A549 (cell line): Measurements from ENCODE around the gene ABCF3. TPM values are rescaled to one million over a fixed set of nuclear protein-coding genes. Genes with fewer than 3 reads are reported as not detected.

Source experiments
- ATAC-seq, 2 experiments: fragments of 200-7000 bp in 1 of 2; fragments of >200 bp in 1 of 2; cut with Nextera tagmentation in 1 of 2; cut with Tn5 transposase in 1 of 2; 3 replicates each; pipeline versions ENCODE4 v1.8.0 to v1.9.1; 2018 to 2020; ENCODE audit warnings: mild to moderate bottlenecking in 1 of 2, moderate library complexity in 1 of 2
- CTCF ChIA-PET: fragments of 300-600 bp; sonication (Branson Sonifier 250); formaldehyde crosslinking; extraction: SDS; loops from one replicate; lab custom pipeline; 2021; ENCODE audit warnings: antibody characterized with exemption, inconsistent platforms; lab: Yijun Ruan, JAX
- POLR2A ChIA-PET: fragments of 350-600 bp; formaldehyde crosslinking; extraction: SDS; loops from one replicate; lab custom pipeline; 2021; ENCODE audit warnings: antibody characterized with exemption, inconsistent platforms; lab: Yijun Ruan, JAX
- DNase-seq, 2 experiments: peaks; one replicate each; pipeline versions ENCODE4 v3.0.0 to v3.0.0-alpha.2; 2011 to 2016; ENCODE audit warnings: low read depth in 1 of 2, low spot score in 1 of 2
- FAIRE-seq: peaks from 2 replicates; lab custom pipeline; 2011; peaks lifted over from hg19 to GRCh38; lab: Jason Lieb, UNC
- H3K27ac ChIP-seq, 2 experiments: fragments of >200 bp; sonication (Bioruptor Twin); formaldehyde crosslinking; 3 replicates each; pipeline ENCODE4 v1.5.1; 2016 to 2017
- H3K4me1 ChIP-seq: fragments of >200 bp; sonication (Bioruptor Twin); formaldehyde crosslinking; 3 replicates; pipeline ENCODE4 v1.6.1; 2016
- H3K4me2 ChIP-seq: fragments of >200 bp; sonication (Bioruptor Twin); formaldehyde crosslinking; 3 replicates; pipeline ENCODE4 v1.6.1; 2016
- H3K4me3 ChIP-seq: fragments of >200 bp; sonication (Bioruptor Twin); formaldehyde crosslinking; 3 replicates; pipeline ENCODE4 v1.5.1; 2016
- H3K9me3 ChIP-seq: fragments of >200 bp; sonication (Bioruptor Twin); formaldehyde crosslinking; 3 replicates; pipeline ENCODE4 v1.6.1; 2016
- CBX8 ChIP-seq: fragments of 200-600 bp; sonication (generic); IDR thresholded peaks from 2 replicates; pipeline ENCODE4 v1.6.1; 2016
- EP300 ChIP-seq, 2 experiments: fragments of >200 bp; sonication (Bioruptor Twin); formaldehyde crosslinking; IDR thresholded peaks; 2 replicates in 1 of 2; 3 replicates in 1 of 2; pipeline ENCODE4 v1.6.1; 2016 to 2017
- ESRRA ChIP-seq: fragments of 150-350 bp; IDR thresholded peaks from 2 replicates; pipeline ENCODE4 v1.6.1; 2014; ENCODE audit warnings: mild to moderate bottlenecking, low read length, borderline replicate concordance
- FOXS1 ChIP-seq: fragments of 250-450 bp; sonication (Bioruptor Pico); IDR thresholded peaks from 2 replicates; pipeline ENCODE4 v1.5.0; 2020; ENCODE audit warnings: mild to moderate bottlenecking, moderate library complexity
- HOXB5 ChIP-seq: fragments of 250-450 bp; sonication (Bioruptor Pico); IDR thresholded peaks from 2 replicates; pipeline ENCODE4 v1.5.0; 2020; ENCODE audit warnings: mild to moderate bottlenecking, moderate library complexity
- JUN ChIP-seq, 2 experiments: fragments of >200 bp; sonication (Bioruptor Twin); formaldehyde crosslinking; IDR thresholded peaks; 2 replicates in 1 of 2; 3 replicates in 1 of 2; pipeline ENCODE4 v1.6.1; 2016 to 2017
- KDM1A ChIP-seq: fragments of 200-600 bp; sonication (generic); IDR thresholded peaks from 2 replicates; pipeline ENCODE4 v1.6.1; 2016; ENCODE audit warnings: low read depth, mild to moderate bottlenecking
- KDM5A ChIP-seq: fragments of 200-600 bp; sonication (generic); IDR thresholded peaks from 2 replicates; pipeline ENCODE4 v1.6.1; 2016; ENCODE audit warnings: antibody characterized with exemption, mild to moderate bottlenecking
- MAFK ChIP-seq: fragments of 450-650 bp; IDR thresholded peaks from 2 replicates; pipeline ENCODE4 v1.6.1; 2014; ENCODE audit not compliant: partially characterized antibody
- NFE2L2 ChIP-seq: fragments of 150-350 bp; conservative IDR thresholded peaks from 2 replicates; pipeline ENCODE4 v1.6.1; 2014; ENCODE audit warnings: low read length
- NR3C1 ChIP-seq: fragments of >200 bp; sonication (Bioruptor Twin); formaldehyde crosslinking; IDR thresholded peaks from 3 replicates; pipeline ENCODE4 v1.6.1; 2017
- PHF8 ChIP-seq: fragments of 200-600 bp; sonication (generic); IDR thresholded peaks from 2 replicates; pipeline ENCODE4 v1.6.1; 2016; ENCODE audit warnings: low read depth, mild to moderate bottlenecking, antibody characterized with exemption, moderate library complexity, borderline replicate concordance
- POLR2A ChIP-seq: IDR thresholded peaks from 2 replicates; pipeline ENCODE4 v1.6.1; 2012; ENCODE audit warnings: mild to moderate bottlenecking, low read length
- POLR2AphosphoS2 ChIP-seq: conservative IDR thresholded peaks from 2 replicates; pipeline ENCODE4 v1.6.1; 2012; ENCODE audit warnings: low read length, improper control_type of control experiment, inconsistent platforms
- RCOR1 ChIP-seq: fragments of 150-350 bp; IDR thresholded peaks from 2 replicates; pipeline ENCODE4 v1.6.1; 2014; ENCODE audit warnings: antibody characterized with exemption, low read length, low read depth
- RNF2 ChIP-seq: fragments of 200-600 bp; sonication (generic); IDR thresholded peaks from 2 replicates; pipeline ENCODE4 v1.6.1; 2016; ENCODE audit warnings: low read depth, mild to moderate bottlenecking, antibody characterized with exemption, moderate library complexity, borderline replicate concordance
- SMC3 ChIP-seq: fragments of >200 bp; sonication (Bioruptor Twin); formaldehyde crosslinking; IDR thresholded peaks from 3 replicates; pipeline ENCODE4 v1.6.1; 2018; ENCODE audit warnings: inconsistent platforms
- SREBF2 ChIP-seq: fragments of 450-650 bp; IDR thresholded peaks from 2 replicates; pipeline ENCODE4 v1.6.1; 2014; ENCODE audit warnings: mild to moderate bottlenecking, moderate library complexity
- TFCP2L1 ChIP-seq: fragments of 250-450 bp; sonication (Bioruptor Pico); IDR thresholded peaks from 2 replicates; pipeline ENCODE4 v1.5.0; 2021; ENCODE audit warnings: mild to moderate bottlenecking
- TP53 ChIP-seq: fragments of 250-450 bp; sonication (Bioruptor Pico); IDR thresholded peaks from 2 replicates; pipeline ENCODE4 v1.5.0; 2021; ENCODE audit warnings: mild to moderate bottlenecking, moderate library complexity
- ZC3H11A ChIP-seq: fragments of 450-650 bp; IDR thresholded peaks from 2 replicates; pipeline ENCODE4 v1.6.1; 2014; ENCODE audit warnings: antibody characterized with exemption, mild to moderate bottlenecking
- ZFP36 ChIP-seq: fragments of 450-650 bp; IDR thresholded peaks from 2 replicates; pipeline ENCODE4 v1.6.1; 2014; ENCODE audit warnings: borderline replicate concordance; ENCODE audit not compliant: partially characterized antibody
- ZNF302 ChIP-seq: fragments of 250-450 bp; sonication (Bioruptor Pico); IDR thresholded peaks from 2 replicates; pipeline ENCODE4 v1.9.0; 2021; ENCODE audit warnings: inconsistent platforms, mild to moderate bottlenecking, moderate library complexity
- ZSCAN20 ChIP-seq: fragments of 250-450 bp; sonication (Bioruptor Pico); IDR thresholded peaks from 2 replicates; pipeline ENCODE4 v1.8.0; 2022; ENCODE audit warnings: mild to moderate bottlenecking, moderate library complexity
- WGBS: methylation state at CpG from one replicate; pipeline ENCODE4 v1.1.6; 2017; ENCODE audit errors: missing lambda C conversion rate; 5-methylcytosine and 5-hydroxymethylcytosine counted together
- polyA plus RNA-seq, 4 experiments: library from polyadenylated mRNA; depleted of rRNA in 3 of 4; stranded (reverse); fragments of >200 nt; fragmentation: RNase III in 1 of 4; extraction: RNeasy Plus Mini Kit Qiagen cat#74134 plus additional on column Dnase treatment in 1 of 4; gene quantifications; 2 replicates in 3 of 4; 3 replicates in 1 of 4; pipeline ENCODE4 v1.2.3, GENCODE V29; 2011 to 2017
- TF ChIP-seq, protein P1 (sequence below): fragments of 200-600 bp; sonication (generic); IDR thresholded peaks from 2 replicates; pipeline ENCODE4 v1.6.1; 2016; ENCODE audit warnings: antibody characterized with exemption, mild to moderate bottlenecking, moderate library complexity

The ABCF3 gene
- polyA plus RNA-seq, 2 of the 4 experiments (the other 2 are of a cell fraction): 35.3 to 46.6 TPM

DNA sequence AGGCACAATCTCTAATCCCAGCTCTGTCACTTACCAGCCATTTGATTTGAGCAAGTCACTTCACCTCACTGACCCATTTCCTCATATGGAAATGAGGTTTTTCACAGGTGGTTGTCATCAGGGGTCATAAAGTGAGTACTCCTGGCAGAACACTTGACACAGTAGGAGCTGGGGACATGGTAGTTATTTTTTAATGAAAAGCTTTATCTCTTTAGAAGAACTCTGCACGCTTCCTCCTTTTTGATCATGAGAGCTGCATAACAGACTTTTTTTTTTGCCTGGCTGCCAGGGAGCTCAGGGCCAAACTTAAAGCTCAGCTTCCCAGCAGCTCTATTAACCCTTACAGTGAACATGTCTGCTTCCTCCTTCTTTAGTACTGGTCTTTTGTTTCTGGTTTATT lies 51.8 kb downstream of the ABCF3 start:
- no peak for FAIRE-seq
- POLR2A ChIA-PET: no interaction called here
- Histone ChIP-seq H3K4me3 (no peak overlapping the region), H3K27ac (no peak overlapping the region), H3K4me1 (peaks cover 7% of the 10 kb centered on the region; the same call in 2 of the 3 replicates), H3K9me3 (no peaks in the 10 kb centered on the region), H3K4me2 (no peak overlapping the region)
- no peak for ATAC-seq
- WGBS: 81% methylated on average over 1 of the region's 1 CpG
- TF ChIP-seq SMC3 (no peak), KDM1A (no peak), POLR2A (no peak), RNF2 (no peak), MAFK (no peak), ZC3H11A (no peak), JUN (IDR thresholded peaks at IDR 0.05) (no peak), ESRRA (no peak), PHF8 (no peak), POLR2AphosphoS2 (no peak), TP53 (no peak), NR3C1 (no peak), FOXS1 (CRISPR knock-in tag) (no peak)
- CTCF ChIA-PET: interaction anchor here (0.7 to 5.3 kb wide), 3 partner anchors 9 to 51 kb away, joined by 3 to 44 read pairs (median 19); partner anchors contain the start of genes EEF1AKMT4 and VWA5B2
- no peak for DNase-seq

GRCh38 chr3:184238246-184238818 lies 52.3 kb downstream of the ABCF3 start:
- FAIRE-seq: no peak

GRCh38 chr3:184239221-184239620 lies 53.2 kb downstream of the ABCF3 start:
- H3K4me3 ChIP-seq: no peak overlapping the region
- H3K9me3 ChIP-seq: no peaks in the 10 kb centered on the region
- FAIRE-seq (no peak), ATAC-seq (no peak), DNase-seq (no peak)
- H3K4me2 ChIP-seq: no peak overlapping the region
- no peak overlapping the region for H3K27ac ChIP-seq
- CTCF ChIA-PET: interaction anchor here (1.5 to 5.3 kb wide), 5 partner anchors 11 to 343 kb away, joined by 3 to 44 read pairs (median 7); partner anchors contain the start of genes EEF1AKMT4 and VWA5B2
- no peak for TF ChIP-seq SREBF2
- TF ChIP-seq ZSCAN20 (CRISPR knock-in tag): no peak
- no peak for TF ChIP-seq KDM5A
- no peak for TF ChIP-seq ZFP36
- no peak for TF ChIP-seq CBX8
- no peak for TF ChIP-seq NFE2L2
- TF ChIP-seq, protein P1, sequence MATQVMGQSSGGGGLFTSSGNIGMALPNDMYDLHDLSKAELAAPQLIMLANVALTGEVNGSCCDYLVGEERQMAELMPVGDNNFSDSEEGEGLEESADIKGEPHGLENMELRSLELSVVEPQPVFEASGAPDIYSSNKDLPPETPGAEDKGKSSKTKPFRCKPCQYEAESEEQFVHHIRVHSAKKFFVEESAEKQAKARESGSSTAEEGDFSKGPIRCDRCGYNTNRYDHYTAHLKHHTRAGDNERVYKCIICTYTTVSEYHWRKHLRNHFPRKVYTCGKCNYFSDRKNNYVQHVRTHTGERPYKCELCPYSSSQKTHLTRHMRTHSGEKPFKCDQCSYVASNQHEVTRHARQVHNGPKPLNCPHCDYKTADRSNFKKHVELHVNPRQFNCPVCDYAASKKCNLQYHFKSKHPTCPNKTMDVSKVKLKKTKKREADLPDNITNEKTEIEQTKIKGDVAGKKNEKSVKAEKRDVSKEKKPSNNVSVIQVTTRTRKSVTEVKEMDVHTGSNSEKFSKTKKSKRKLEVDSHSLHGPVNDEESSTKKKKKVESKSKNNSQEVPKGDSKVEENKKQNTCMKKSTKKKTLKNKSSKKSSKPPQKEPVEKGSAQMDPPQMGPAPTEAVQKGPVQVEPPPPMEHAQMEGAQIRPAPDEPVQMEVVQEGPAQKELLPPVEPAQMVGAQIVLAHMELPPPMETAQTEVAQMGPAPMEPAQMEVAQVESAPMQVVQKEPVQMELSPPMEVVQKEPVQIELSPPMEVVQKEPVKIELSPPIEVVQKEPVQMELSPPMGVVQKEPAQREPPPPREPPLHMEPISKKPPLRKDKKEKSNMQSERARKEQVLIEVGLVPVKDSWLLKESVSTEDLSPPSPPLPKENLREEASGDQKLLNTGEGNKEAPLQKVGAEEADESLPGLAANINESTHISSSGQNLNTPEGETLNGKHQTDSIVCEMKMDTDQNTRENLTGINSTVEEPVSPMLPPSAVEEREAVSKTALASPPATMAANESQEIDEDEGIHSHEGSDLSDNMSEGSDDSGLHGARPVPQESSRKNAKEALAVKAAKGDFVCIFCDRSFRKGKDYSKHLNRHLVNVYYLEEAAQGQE: no peak
- TF ChIP-seq RCOR1: no peak
- no peak for TF ChIP-seq ZNF302 (CRISPR knock-in tag)
- TF ChIP-seq TFCP2L1: no peak
- TF ChIP-seq EP300 (IDR thresholded peaks at IDR 0.05): no peak
- no peak for TF ChIP-seq HOXB5 (CRISPR knock-in tag)
- peaks cover 4% of the 10 kb centered on the region; the same call in 2 of the 3 replicates for H3K4me1 ChIP-seq
- POLR2A ChIA-PET: no interaction called here
- WGBS: 75% methylated on average over 1 of the region's 8 CpGs

More at GRCh38 chr3:184238246-184238818, 52.3 kb downstream of the ABCF3 start:
- 80% methylated on average over 11 of the region's 13 CpGs for WGBS
- no peak overlapping the region for H3K4me3 ChIP-seq
- no peak for DNase-seq
- TF ChIP-seq ZC3H11A (no peak), EP300 (IDR thresholded peaks at IDR 0.05) (no peak), ZFP36 (no peak), KDM1A (no peak), KDM5A (no peak)
- H3K27ac ChIP-seq: no peak overlapping the region
- CTCF ChIA-PET: interaction anchor here (3.7 to 5.3 kb wide), 2 partner anchors 10 to 12 kb away, joined by 19 to 44 read pairs; partner anchors contain the start of genes EEF1AKMT4 and VWA5B2
- peaks cover 7% of the 10 kb centered on the region; the same call in 2 of the 3 replicates for H3K4me1 ChIP-seq
- POLR2A ChIA-PET: no interaction called here
- ATAC-seq: no peak
- no peaks in the 10 kb centered on the region for H3K9me3 ChIP-seq
- no peak overlapping the region for H3K4me2 ChIP-seq
